ENCODE data around the gene CCND2.

- no peak for TF ChIP-seq CTCF (conservative IDR thresholded peaks at IDR 0.05; ENCODE audit: low read length)
- TF ChIP-seq EZH2phosphoT487 (IDR thresholded peaks at IDR 0.05; ENCODE audit: borderline replicate concordance) = no peak
Measured at GRCh38 chr12:4244868-4245267, 28.7 kb upstream of the CCND2 start.

Data from Loucy (cell line).